Measurements from ENCODE around the gene CNBP.

DNA sequence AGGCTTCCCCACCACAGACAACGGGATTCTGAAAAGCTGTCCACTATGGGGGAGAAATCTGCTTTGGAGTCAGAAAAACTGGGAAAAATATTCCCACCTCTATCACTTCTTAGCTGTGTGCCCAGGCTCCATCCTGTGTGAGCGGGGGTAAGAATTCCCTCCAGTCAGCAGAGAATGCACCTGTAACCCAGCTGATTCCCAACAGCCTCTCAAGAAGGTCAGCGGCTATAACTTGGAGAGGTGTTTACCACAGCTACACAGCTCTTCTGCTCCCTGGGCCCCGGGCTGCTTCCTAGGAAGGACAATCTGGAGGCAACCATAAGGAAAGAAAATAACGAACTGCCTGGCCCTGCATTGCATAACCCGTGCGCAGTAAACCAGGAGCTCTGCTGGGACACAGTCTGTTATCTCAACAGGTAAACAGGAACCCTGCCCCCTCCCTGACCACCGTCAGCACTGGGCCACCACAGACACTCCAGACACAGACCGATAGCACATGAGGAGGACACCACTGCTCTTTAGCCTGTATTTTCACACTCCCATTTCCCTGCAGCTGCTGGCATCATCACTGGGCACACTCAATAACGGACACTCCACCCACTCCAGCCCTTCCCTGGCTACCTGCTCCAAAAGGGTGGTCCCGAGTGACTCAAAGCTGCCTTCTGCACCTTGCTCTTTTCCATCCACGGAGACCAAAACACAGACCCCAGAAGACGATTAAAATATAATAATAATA is 64.2 kb downstream of the CNBP start:
- TF ChIP-seq CSDC2 (CRISPR knock-in tag; IDR thresholded peaks at IDR 0.05): no peak
- no peak for TF ChIP-seq POU6F1 (CRISPR knock-in tag; IDR thresholded peaks at IDR 0.05; ENCODE audit: borderline replicate concordance, low read depth)

Measured in SK-N-SH treated with all-trans-retinoic acid at 6 μM for 48 hours (cell line).